Mucosa of stomach (tissue), 1 donor: ENCODE data around the gene OR1D5.
"Not testable (repeated sequence)": the region's sequence is repeated elsewhere in the genome, so short reads cannot be mapped to it uniquely, and the experiment has no call there.

Experiments
- H3K27me3 ChIP-seq: one replicate; pipeline ENCODE4 v1.7.0; 2013; ENCODE audit warnings: mild to moderate bottlenecking, low read length; ENCODE audit not compliant: control insufficient read depth, insufficient read depth
- H3K36me3 ChIP-seq: one replicate; pipeline ENCODE4 v1.7.0; 2013; ENCODE audit warnings: low read length; ENCODE audit not compliant: control insufficient read depth, insufficient read depth
- H3K4me1 ChIP-seq: one replicate; pipeline ENCODE4 v1.7.0; 2013; ENCODE audit warnings: mild to moderate bottlenecking, low read length; ENCODE audit not compliant: control insufficient read depth, insufficient read depth
- H3K4me3 ChIP-seq: one replicate; pipeline ENCODE4 v1.7.0; 2013; ENCODE audit warnings: low read length
- H3K9ac ChIP-seq: one replicate; pipeline ENCODE4 v1.7.0; 2013; ENCODE audit warnings: mild to moderate bottlenecking, low read length, moderate library complexity
- H3K9me3 ChIP-seq: one replicate; pipeline ENCODE4 v1.7.0; 2013; ENCODE audit warnings: mild to moderate bottlenecking, low read length, moderate library complexity; ENCODE audit not compliant: control insufficient read depth
- donor health status: Pancreatic carcinoma.

The OR1D5 gene

GRCh38 chr17:3038941-3039340, 24.5 kb downstream of the OR1D5 start:
- Histone ChIP-seq H3K9ac (no peak overlapping the region), H3K27me3 (peaks cover 3% of the 10 kb centered on the region), H3K36me3 (no peaks in the 10 kb centered on the region), H3K4me3 (no peak overlapping the region), H3K9me3 (no peaks in the 10 kb centered on the region), H3K4me1 (no peaks in the 10 kb centered on the region)

GRCh38 chr17:3037259-3037658, 26.1 kb downstream of the OR1D5 start:
- Histone ChIP-seq H3K9me3 (no peaks in the 10 kb centered on the region), H3K4me1 (no peaks in the 10 kb centered on the region), H3K36me3 (no peaks in the 10 kb centered on the region), H3K9ac (no peak overlapping the region), H3K4me3 (no peak overlapping the region), H3K27me3 (peaks cover 3% of the 10 kb centered on the region)

DNA sequence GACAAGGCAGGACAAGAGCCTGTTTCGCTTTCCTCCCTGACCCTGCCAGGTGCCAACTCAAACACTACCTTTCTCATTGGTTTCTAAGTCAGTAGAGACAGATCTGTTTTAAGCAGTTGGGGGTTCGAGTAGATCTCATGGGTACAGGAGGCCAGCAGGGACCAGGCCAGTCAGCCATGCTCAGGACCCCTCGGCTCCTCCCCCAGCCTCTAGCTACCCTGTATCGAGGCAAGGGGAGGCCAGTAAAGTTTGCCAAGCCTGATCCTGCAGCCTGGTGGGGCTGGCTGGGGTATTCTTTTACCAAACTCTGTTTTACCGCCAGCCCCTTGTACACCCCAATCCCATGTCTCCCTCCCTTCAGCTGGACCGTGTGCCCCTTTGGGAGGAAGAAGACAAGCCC, 26.6 kb downstream of the OR1D5 start:
- Histone ChIP-seq H3K4me3 (no peak overlapping the region), H3K9me3 (no peaks in the 10 kb centered on the region), H3K9ac (no peak overlapping the region), H3K27me3 (peaks cover 3% of the 10 kb centered on the region), H3K4me1 (no peaks in the 10 kb centered on the region), H3K36me3 (no peaks in the 10 kb centered on the region)

GRCh38 chr17:3035968-3036280, 27.5 kb downstream of the OR1D5 start:
- Histone ChIP-seq H3K9me3 (no peaks in the 10 kb centered on the region), H3K27me3 (peaks cover 3% of the 10 kb centered on the region), H3K4me1 (no peaks in the 10 kb centered on the region), H3K36me3 (no peaks in the 10 kb centered on the region), H3K4me3 (no peak overlapping the region), H3K9ac (no peak overlapping the region)

DNA sequence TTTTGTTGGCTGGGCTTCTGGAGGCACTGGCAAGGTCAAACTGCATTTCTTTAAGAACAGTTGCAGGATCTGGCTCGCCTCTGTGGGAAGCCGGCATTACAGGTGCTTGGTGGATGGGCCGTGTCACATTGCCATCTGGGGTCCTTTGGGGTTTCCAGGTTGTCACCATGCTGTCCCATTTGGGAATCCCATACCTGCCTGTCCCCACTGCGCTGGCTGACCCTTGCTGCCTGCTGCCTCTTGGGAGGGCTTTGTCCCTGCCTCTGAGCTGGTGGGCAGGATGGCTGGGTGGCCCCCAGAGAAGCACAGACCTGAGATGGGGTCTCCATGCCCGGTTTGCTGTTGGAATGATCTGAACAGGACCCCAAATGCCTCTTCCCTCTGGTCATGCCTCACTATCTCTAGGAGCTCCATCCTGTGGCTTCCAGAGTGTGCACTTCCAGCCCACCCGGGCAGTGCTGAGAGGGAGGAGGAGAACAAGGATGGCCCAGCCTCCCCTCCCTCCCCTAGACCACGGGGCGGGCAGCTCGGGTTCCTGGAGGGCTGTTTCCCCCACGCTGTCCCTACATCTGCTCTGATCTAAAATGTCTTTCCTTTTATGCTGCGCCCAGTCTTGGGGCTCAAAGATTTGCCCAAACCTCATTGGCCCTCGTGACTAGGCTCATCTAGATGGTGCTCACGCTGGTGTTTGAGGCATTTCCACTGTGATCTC, 28.0 kb downstream of the OR1D5 start:
- Histone ChIP-seq H3K27me3 (peaks cover 3% of the 10 kb centered on the region), H3K36me3 (no peaks in the 10 kb centered on the region)

DNA sequence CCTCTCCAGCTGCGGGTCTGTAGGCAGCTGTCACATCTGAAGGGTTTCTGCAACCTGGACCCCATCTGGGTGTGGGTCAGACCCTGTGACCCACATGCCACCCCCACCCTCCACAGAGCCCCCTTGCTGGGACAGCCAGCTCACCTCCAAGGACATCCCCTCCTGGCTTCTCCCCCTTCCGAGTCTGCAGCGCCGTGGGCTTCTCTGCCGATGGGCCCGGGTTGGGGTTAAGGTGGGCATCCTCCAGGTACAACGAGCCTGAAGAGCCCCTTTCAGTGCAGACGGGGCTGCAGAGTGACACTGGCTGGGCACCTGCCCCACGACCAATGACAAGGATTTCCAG, 28.9 kb downstream of the OR1D5 start:
- Histone ChIP-seq H3K4me1 (no peaks in the 10 kb centered on the region), H3K4me3 (no peak overlapping the region), H3K9ac (no peak overlapping the region), H3K27me3 (peaks cover 3% of the 10 kb centered on the region), H3K36me3 (peaks cover 2% of the 10 kb centered on the region), H3K9me3 (no peaks in the 10 kb centered on the region)

More for the DNA sequence above, 28.0 kb downstream of the OR1D5 start:
- Histone ChIP-seq H3K9ac (no peak overlapping the region), H3K4me3 (no peak overlapping the region), H3K9me3 (no peaks in the 10 kb centered on the region), H3K4me1 (no peaks in the 10 kb centered on the region)

DNA sequence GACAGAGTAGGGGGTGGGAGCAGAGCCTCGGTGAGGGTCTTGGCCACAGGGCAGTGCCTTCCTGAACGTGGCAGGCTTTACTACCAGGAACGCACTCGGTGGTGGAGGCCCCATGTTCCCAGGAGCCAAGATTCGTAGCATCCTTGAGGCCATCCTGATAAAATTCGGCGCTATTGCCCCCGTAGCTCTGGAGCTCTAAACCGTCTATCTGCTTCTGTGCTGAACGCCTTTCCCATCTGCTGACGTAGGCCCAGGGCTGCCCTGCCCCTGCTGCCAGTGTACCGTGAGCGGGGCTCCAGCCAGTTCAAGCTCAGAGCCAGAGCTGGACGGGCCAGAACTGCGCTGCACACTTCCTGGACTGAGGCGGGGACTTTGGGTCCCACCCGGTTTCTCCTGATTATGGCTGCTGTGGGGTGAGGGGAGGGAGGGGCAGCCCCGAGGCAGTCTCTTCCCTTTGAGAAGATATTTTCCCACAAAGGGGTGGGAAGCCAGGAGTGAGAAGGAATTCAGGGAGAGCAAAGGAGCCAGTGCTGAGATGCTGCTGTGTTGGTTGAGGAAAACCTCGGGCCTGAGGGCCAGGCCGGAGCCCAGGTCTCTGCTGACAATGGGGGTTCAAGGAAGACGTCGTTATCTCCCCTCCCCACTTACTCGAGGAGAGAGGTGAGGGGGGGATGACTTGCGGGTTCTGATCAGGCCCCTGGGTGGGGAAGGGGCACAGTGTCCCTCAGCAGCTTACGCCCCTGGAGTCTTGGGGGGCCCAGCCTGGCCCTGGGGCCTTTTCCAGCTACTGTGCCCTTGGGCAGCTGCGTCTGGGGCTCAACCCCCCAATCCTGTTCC, 29.4 kb downstream of the OR1D5 start:
- Histone ChIP-seq H3K9ac (no peak overlapping the region), H3K9me3 (no peaks in the 10 kb centered on the region), H3K36me3 (peaks cover 4% of the 10 kb centered on the region), H3K4me1 (no peaks in the 10 kb centered on the region), H3K27me3 (peaks cover 3% of the 10 kb centered on the region), H3K4me3 (no peak overlapping the region)

DNA sequence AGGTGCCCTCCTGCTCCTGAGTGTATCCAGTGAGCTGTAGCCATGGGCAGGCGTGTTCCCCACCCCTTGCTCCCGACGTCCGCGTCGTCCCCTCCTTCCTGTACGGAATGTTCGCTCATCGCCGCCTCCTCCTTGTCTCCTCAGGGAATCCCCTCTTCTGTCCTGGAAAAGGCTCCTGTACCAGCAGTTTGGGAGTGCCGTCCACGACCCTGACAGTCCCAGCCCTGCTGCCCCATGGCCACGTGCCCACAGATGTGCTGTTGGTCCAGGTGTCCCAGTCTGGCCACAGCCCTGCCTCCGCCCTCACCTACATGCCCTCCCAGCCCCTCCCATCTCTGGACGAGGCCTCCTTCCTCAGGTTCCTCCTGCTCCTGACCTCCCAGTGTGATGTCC, 30.2 kb downstream of the OR1D5 start:
- peaks cover 4% of the 10 kb centered on the region for H3K36me3 ChIP-seq
- H3K9ac ChIP-seq: no peak overlapping the region
- no peaks in the 10 kb centered on the region for H3K9me3 ChIP-seq
- H3K4me3 ChIP-seq: no peak overlapping the region
- H3K27me3 ChIP-seq: peaks cover 3% of the 10 kb centered on the region
- no peaks in the 10 kb centered on the region for H3K4me1 ChIP-seq

DNA sequence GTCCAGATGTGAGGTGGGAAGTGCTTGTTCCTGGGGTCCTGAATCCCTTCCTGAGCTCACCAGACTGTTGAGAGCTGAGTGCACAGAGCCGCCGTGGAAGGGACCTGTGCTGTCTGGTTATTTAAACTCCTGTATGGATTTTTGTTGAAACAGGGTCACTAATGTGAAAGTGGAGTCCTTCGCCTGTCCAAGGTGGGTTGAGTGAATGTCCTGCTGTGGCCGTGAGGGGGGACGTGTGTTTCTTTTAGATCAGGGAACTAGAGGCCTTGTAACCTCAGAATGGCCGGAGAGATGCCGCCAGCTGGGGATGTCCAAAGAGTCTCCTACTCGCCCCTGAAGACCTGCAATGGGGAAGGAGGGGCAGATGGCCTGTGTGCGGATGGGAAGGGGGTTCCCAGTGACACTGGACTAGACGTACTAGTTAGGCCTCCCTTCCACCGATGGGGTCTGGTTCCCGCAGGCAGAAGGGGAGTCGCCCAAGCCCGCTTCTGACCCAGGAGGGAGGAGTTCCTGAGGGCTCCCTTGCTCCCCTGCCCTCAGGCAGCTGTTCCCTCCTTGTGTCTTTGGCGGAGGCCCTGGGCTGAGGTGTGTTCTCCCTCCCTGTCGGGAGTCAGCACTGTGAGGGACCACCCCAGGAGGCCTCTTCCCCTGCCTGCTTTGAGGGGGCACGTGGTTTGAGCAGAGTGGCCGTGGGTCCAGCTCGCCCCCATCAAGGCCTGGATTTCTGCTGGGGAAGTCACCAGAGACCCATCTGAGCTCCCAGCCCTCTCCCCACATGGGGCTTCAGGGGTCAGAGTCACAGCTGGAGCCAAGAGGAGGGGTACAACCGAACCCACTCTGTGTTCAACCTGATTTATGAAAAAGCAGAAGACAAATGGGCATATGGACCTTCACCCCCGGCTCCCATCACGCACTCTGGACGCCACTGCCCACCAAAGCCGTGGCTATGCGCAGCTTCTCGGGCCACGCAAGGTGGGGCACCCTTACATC, 30.9 kb downstream of the OR1D5 start:
- peaks cover 4% of the 10 kb centered on the region for H3K36me3 ChIP-seq
- H3K9me3 ChIP-seq: no peaks in the 10 kb centered on the region
- peaks cover 3% of the 10 kb centered on the region for H3K27me3 ChIP-seq
- no peak overlapping the region for H3K9ac ChIP-seq
- H3K4me1 ChIP-seq: no peaks in the 10 kb centered on the region
- H3K4me3 ChIP-seq: no peak overlapping the region

- not testable (repeated sequence) for H3K9me3 ChIP-seq, H3K36me3 ChIP-seq, H3K4me1 ChIP-seq, H3K27me3 ChIP-seq, H3K9ac ChIP-seq, H3K4me3 ChIP-seq
These were observed 32.4 kb downstream of the OR1D5 start for GRCh38 chr17:3030852-3031470.

- no peaks in the 10 kb centered on the region for H3K27me3 ChIP-seq
- no peak overlapping the region for H3K9ac ChIP-seq
- H3K4me1 ChIP-seq: no peaks in the 10 kb centered on the region
- H3K9me3 ChIP-seq: no peaks in the 10 kb centered on the region
- no peak overlapping the region for H3K4me3 ChIP-seq
- peaks cover 4% of the 10 kb centered on the region for H3K36me3 ChIP-seq
These were observed 33.3 kb downstream of the OR1D5 start for GRCh38 chr17:3030096-3030495.
